MM.1S (cell line): ENCODE measurements around the gene PAPSS2.
"Not testable (repeated sequence)": the region's sequence is repeated elsewhere in the genome, so short reads cannot be mapped to it uniquely, and the experiment has no call there.

Experiments used
- DNase-seq: peaks from one replicate; pipeline ENCODE4 v3.0.0-alpha.2; 2015
- H2AFZ ChIP-seq: fragments of 300-600 bp; sonication (generic); 2 replicates; pipeline ENCODE4 v1.6.0; 2016; ENCODE audit warnings: antibody characterized with exemption, low read length
- H3F3A ChIP-seq: fragments of 300-600 bp; sonication (generic); 2 replicates; pipeline ENCODE4 v1.6.1; 2016; ENCODE audit warnings: mild to moderate bottlenecking, antibody characterized with exemption, low read length, moderate library complexity, mixed read lengths; ENCODE audit not compliant: insufficient read depth
- H3K27ac ChIP-seq: fragments of 300-600 bp; sonication (generic); 2 replicates; pipeline ENCODE4 v1.5.1; 2016; ENCODE audit warnings: mild to moderate bottlenecking, low read length
- H3K27me3 ChIP-seq: fragments of 300-600 bp; sonication (generic); replicated peaks from 2 replicates; pipeline ENCODE4 v1.6.0; 2016; ENCODE audit warnings: low read length; ENCODE audit not compliant: insufficient read depth
- H3K36me3 ChIP-seq: fragments of 300-600 bp; sonication (generic); replicated peaks from 2 replicates; pipeline ENCODE4 v1.6.1; 2016; ENCODE audit warnings: mild to moderate bottlenecking, low read length, mixed read lengths; ENCODE audit not compliant: insufficient read depth
- H3K4me1 ChIP-seq: fragments of 300-600 bp; sonication (generic); 2 replicates; pipeline ENCODE4 v1.6.1; 2016; ENCODE audit warnings: low read length, mixed read lengths
- H3K4me2 ChIP-seq: fragments of 300-600 bp; sonication (generic); 2 replicates; pipeline ENCODE4 v1.6.0; 2016; ENCODE audit warnings: low read depth, low read length
- H3K4me3 ChIP-seq: fragments of 300-600 bp; sonication (generic); 2 replicates; pipeline ENCODE4 v1.5.1; 2016; ENCODE audit warnings: low read length, mixed read lengths
- H3K79me2 ChIP-seq: fragments of 300-600 bp; sonication (generic); 2 replicates; pipeline ENCODE4 v1.6.1; 2016; ENCODE audit warnings: mixed run types, low read length, mixed read lengths
- H3K9ac ChIP-seq: fragments of 300-600 bp; sonication (generic); 2 replicates; pipeline ENCODE4 v1.6.1; 2016; ENCODE audit warnings: low read length, mixed read lengths
- H3K9me2 ChIP-seq: fragments of 300-600 bp; sonication (generic); replicated peaks from 2 replicates; pipeline ENCODE4 v1.6.1; 2016; ENCODE audit warnings: mild to moderate bottlenecking, low read length, mixed read lengths; ENCODE audit not compliant: insufficient read depth
- H3K9me3 ChIP-seq: fragments of 300-600 bp; sonication (generic); replicated peaks from 2 replicates; pipeline ENCODE4 v1.6.1; 2016; ENCODE audit warnings: mild to moderate bottlenecking, low read length, mixed read lengths; ENCODE audit not compliant: insufficient read depth
- H4K20me1 ChIP-seq: fragments of 300-600 bp; sonication (generic); 2 replicates; pipeline ENCODE4 v1.6.1; 2016; ENCODE audit warnings: mild to moderate bottlenecking, low read length, moderate library complexity, mixed read lengths; ENCODE audit not compliant: insufficient read depth
- CTCF ChIP-seq: fragments of 300-600 bp; sonication (generic); IDR thresholded peaks from 2 replicates; pipeline ENCODE4 v1.5.1; 2016; ENCODE audit warnings: antibody characterized with exemption, low read length, mixed read lengths
- EZH2 ChIP-seq: fragments of 300-600 bp; sonication (generic); optimal IDR thresholded peaks from 2 replicates; pipeline ENCODE3; 2017; ENCODE audit warnings: low read depth, mild to moderate bottlenecking, antibody characterized with exemption, low read length, mixed read lengths
- EZH2phosphoT487 ChIP-seq: fragments of 300-600 bp; sonication (generic); IDR thresholded peaks from 2 replicates; pipeline ENCODE4 v1.6.1; 2018; ENCODE audit warnings: antibody characterized with exemption, low read length

PAPSS2 gene

DNA sequence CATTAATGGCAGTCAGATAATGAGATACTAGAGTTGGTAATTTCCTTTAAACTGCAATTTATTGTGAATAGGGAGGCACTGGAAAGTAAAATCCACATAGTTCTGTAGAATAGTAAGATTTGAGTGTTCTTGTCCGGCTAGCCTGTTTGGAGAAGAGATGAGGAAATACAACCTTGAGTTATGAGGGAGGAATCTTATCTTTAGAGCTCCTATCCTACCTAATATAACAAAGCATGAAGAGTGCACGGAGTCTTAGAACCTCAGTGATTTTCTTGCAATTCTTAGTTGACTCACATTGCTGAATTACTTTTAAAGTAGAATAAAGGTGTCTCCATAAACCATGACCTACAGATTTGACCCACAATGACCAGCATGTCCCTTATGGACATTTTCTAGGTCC, 84.9 kb downstream of the PAPSS2 start:
- DNase-seq: no peak
- no peak overlapping the region for H2AFZ ChIP-seq
- no peaks in the 10 kb centered on the region for H3K79me2 ChIP-seq
- no peaks in the 10 kb centered on the region for H3F3A ChIP-seq
- H3K27me3 ChIP-seq: no peaks in the 10 kb centered on the region
- no peaks in the 10 kb centered on the region for H3K4me1 ChIP-seq
- no peak overlapping the region for H3K4me3 ChIP-seq
- no peaks in the 10 kb centered on the region for H3K9me2 ChIP-seq
- no peaks in the 10 kb centered on the region for H4K20me1 ChIP-seq
- TF ChIP-seq EZH2 (no peak), CTCF (no peak), EZH2phosphoT487 (no peak)
- H3K27ac ChIP-seq: no peak overlapping the region
- no peak overlapping the region for H3K9ac ChIP-seq
- no peaks in the 10 kb centered on the region for H3K36me3 ChIP-seq
- H3K4me2 ChIP-seq: no peak overlapping the region
- no peaks in the 10 kb centered on the region for H3K9me3 ChIP-seq

- Histone ChIP-seq H3F3A (no peaks in the 10 kb centered on the region), H4K20me1 (no peaks in the 10 kb centered on the region), H3K4me2 (no peak overlapping the region), H3K36me3 (no peaks in the 10 kb centered on the region), H3K9me2 (no peaks in the 10 kb centered on the region), H3K4me1 (peaks cover 21% of the 10 kb centered on the region), H3K79me2 (no peaks in the 10 kb centered on the region), H3K27me3 (no peaks in the 10 kb centered on the region), H3K27ac (no peak overlapping the region), H3K4me3 (no peak overlapping the region), H2AFZ (no peak overlapping the region), H3K9me3 (no peaks in the 10 kb centered on the region), H3K9ac (no peak overlapping the region)
- no peak for TF ChIP-seq EZH2
- no peak for DNase-seq
Observed at GRCh38 chr10:87746911-87747310, 87.2 kb downstream of the PAPSS2 start.

- H3K27ac ChIP-seq, H3K4me2 ChIP-seq, H3K9me3 ChIP-seq, H3K9me2 ChIP-seq, H2AFZ ChIP-seq, H3K79me2 ChIP-seq, H3K9ac ChIP-seq, H3K27me3 ChIP-seq, H3K36me3 ChIP-seq, DNase-seq, H3K4me3 ChIP-seq, H3F3A ChIP-seq, H4K20me1 ChIP-seq: not testable (repeated sequence)
- H3K4me1 ChIP-seq: peaks cover 30% of the 10 kb centered on the region
Observed at GRCh38 chr10:87748244-87748643, 88.6 kb downstream of the PAPSS2 start.

DNA sequence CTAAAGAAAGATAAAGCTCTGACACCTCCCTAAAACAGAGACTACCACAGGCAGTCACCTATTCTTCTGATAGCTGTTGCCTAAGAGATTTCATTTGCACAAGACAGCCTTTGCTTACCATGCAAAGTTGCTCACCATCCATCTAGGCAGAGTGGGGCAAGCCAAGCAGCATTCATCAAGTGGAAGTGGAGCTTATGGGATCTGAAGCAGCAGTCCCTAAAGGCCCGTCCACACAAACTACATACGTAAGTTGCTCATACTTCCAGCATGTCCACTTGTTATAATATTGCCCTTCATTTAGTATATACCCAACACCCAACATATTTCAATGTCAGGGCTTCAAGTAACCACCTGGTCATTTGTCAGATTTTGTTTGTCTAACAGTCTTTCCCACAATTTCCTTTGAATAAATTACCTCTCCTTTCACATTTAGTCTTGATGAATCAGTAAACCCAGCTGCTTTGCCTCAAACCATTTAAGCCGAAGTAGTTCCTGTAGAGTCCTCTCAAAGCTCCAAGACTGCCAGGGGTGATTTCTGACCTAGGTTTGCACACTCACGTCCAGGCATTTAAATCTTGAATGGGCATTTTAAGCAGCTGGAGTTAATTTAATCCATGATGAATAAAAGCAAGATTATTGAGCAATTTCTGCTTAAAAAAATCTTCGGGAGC, 90.5 kb downstream of the PAPSS2 start:
- no peaks in the 10 kb centered on the region for H3K27me3 ChIP-seq
- H4K20me1 ChIP-seq: no peaks in the 10 kb centered on the region
- no peaks in the 10 kb centered on the region for H3K36me3 ChIP-seq
- H3K4me2 ChIP-seq: 0 out of 2 replicates have a peak overlapping the region, but pooled peaks have one; percentile 10
- peaks cover 30% of the 10 kb centered on the region for H3K4me1 ChIP-seq
- H3K9ac ChIP-seq: no peak overlapping the region
- no peak overlapping the region; the same call in 1 of the 2 replicates for H3K27ac ChIP-seq
- H3K79me2 ChIP-seq: no peaks in the 10 kb centered on the region
- no peak overlapping the region for H2AFZ ChIP-seq
- no peaks in the 10 kb centered on the region for H3K9me2 ChIP-seq
- no peak overlapping the region for H3K4me3 ChIP-seq
- no peak for DNase-seq
- TF ChIP-seq EZH2 (no peak), CTCF (no peak), EZH2phosphoT487 (no peak)
- no peaks in the 10 kb centered on the region for H3F3A ChIP-seq
- H3K9me3 ChIP-seq: no peaks in the 10 kb centered on the region
